ENCODE data around the gene PIP5K1C. TPM values are rescaled to one million over a fixed set of nuclear protein-coding genes. Genes with fewer than 3 reads are reported as not detected.

The PIP5K1C gene
- total RNA-seq, 2 experiments from 2014 or later: 14.7 to 15.7 TPM

GRCh38 chr19:3641515-3642269, 58.6 kb downstream of the PIP5K1C start:
- peaks cover 10% of the 10 kb centered on the region for H3K36me3 Mint-ChIP-seq
- CTCF ChIA-PET: no interaction called here
- intact Hi-C loops (cut with micrococcal nuclease): no loop called here
- POLR2A ChIA-PET: no interaction called here
- H3K27ac Mint-ChIP-seq: no peak overlapping the region
- no peaks in the 10 kb centered on the region for H3K9me3 Mint-ChIP-seq
- no peak overlapping the region for H3K4me3 Mint-ChIP-seq
- H3K4me1 Mint-ChIP-seq (ENCODE audit: low read depth): no peaks in the 10 kb centered on the region
- H3K27me3 Mint-ChIP-seq: no peaks in the 10 kb centered on the region
- no peak for DNase-seq

- intact Hi-C loops (cut with micrococcal nuclease): no loop called here
- ChIA-PET CTCF (no interaction called here), POLR2A (no interaction called here)
- Mint-ChIP-seq H3K9me3 (no peaks in the 10 kb centered on the region), H3K4me3 (no peak overlapping the region), H3K27me3 (no peaks in the 10 kb centered on the region), H3K36me3 (peaks cover 9% of the 10 kb centered on the region), H3K4me1 (ENCODE audit: low read depth) (no peaks in the 10 kb centered on the region), H3K27ac (no peak overlapping the region)
- DNase-seq: no peak
Observed at GRCh38 chr19:3639479-3639878, 60.8 kb downstream of the PIP5K1C start.

- H3K27me3 Mint-ChIP-seq: no peaks in the 10 kb centered on the region
- no peaks in the 10 kb centered on the region for H3K9me3 Mint-ChIP-seq
- H3K4me1 Mint-ChIP-seq (ENCODE audit: low read depth): no peaks in the 10 kb centered on the region
- DNase-seq: no peak
- peaks cover 9% of the 10 kb centered on the region for H3K36me3 Mint-ChIP-seq
- H3K4me3 Mint-ChIP-seq: no peak overlapping the region
- H3K27ac Mint-ChIP-seq: no peak overlapping the region
- intact Hi-C loops (cut with micrococcal nuclease): no loop called here
- POLR2A ChIA-PET: no interaction called here
- CTCF ChIA-PET: no interaction called here
Observed at GRCh38 chr19:3638208-3639193, 61.8 kb downstream of the PIP5K1C start.

- intact Hi-C loops (cut with micrococcal nuclease): no loop called here
- DNase-seq: no peak
- Mint-ChIP-seq H3K4me1 (ENCODE audit: low read depth) (no peaks in the 10 kb centered on the region), H3K4me3 (no peak overlapping the region), H3K36me3 (peaks cover 8% of the 10 kb centered on the region), H3K9me3 (no peaks in the 10 kb centered on the region), H3K27ac (no peak overlapping the region), H3K27me3 (no peaks in the 10 kb centered on the region)
- CTCF ChIA-PET: no interaction called here
- POLR2A ChIA-PET: no interaction called here
Observed at GRCh38 chr19:3637621-3638020, 62.6 kb downstream of the PIP5K1C start.

- no peak overlapping the region for H3K27ac Mint-ChIP-seq
Observed at GRCh38 chr19:3636962-3637361, 63.3 kb downstream of the PIP5K1C start.

GRCh38 chr19:3636506-3636905, 63.8 kb downstream of the PIP5K1C start:
- Mint-ChIP-seq H3K27me3 (no peaks in the 10 kb centered on the region), H3K36me3 (peaks cover 6% of the 10 kb centered on the region), H3K27ac (no peak overlapping the region), H3K4me3 (no peak overlapping the region), H3K9me3 (no peaks in the 10 kb centered on the region), H3K4me1 (ENCODE audit: low read depth) (no peaks in the 10 kb centered on the region)
- ChIA-PET POLR2A (no interaction called here), CTCF (no interaction called here)
- no peak for DNase-seq
- intact Hi-C loops (cut with micrococcal nuclease): no loop called here

More at GRCh38 chr19:3636962-3637361, 63.3 kb downstream of the PIP5K1C start:
- POLR2A ChIA-PET: no interaction called here
- Mint-ChIP-seq H3K4me1 (ENCODE audit: low read depth) (no peaks in the 10 kb centered on the region), H3K9me3 (no peaks in the 10 kb centered on the region), H3K4me3 (no peak overlapping the region), H3K27me3 (no peaks in the 10 kb centered on the region), H3K36me3 (peaks cover 6% of the 10 kb centered on the region)
- CTCF ChIA-PET: no interaction called here
- DNase-seq: no peak
- intact Hi-C loops (cut with micrococcal nuclease): no loop called here

GRCh38 chr19:3634496-3635045, 65.7 kb downstream of the PIP5K1C start:
- Mint-ChIP-seq H3K27me3 (no peaks in the 10 kb centered on the region), H3K9me3 (no peaks in the 10 kb centered on the region), H3K27ac (no peak overlapping the region), H3K36me3 (peaks cover 3% of the 10 kb centered on the region), H3K4me3 (no peak overlapping the region), H3K4me1 (ENCODE audit: low read depth) (no peaks in the 10 kb centered on the region)
- ChIA-PET POLR2A (no interaction called here), CTCF (no interaction called here)
- intact Hi-C loops (cut with micrococcal nuclease): no loop called here
- no peak for DNase-seq

GRCh38 chr19:3633559-3633988, 66.7 kb downstream of the PIP5K1C start:
- CTCF ChIA-PET: no interaction called here
- intact Hi-C loops (cut with micrococcal nuclease): no loop called here
- no peaks in the 10 kb centered on the region for H3K9me3 Mint-ChIP-seq

GRCh38 chr19:3632739-3633558, 67.3 kb downstream of the PIP5K1C start:
- POLR2A ChIA-PET: no interaction called here
- H3K4me1 Mint-ChIP-seq (ENCODE audit: low read depth): no peaks in the 10 kb centered on the region
- intact Hi-C loops (cut with micrococcal nuclease): no loop called here
- H3K9me3 Mint-ChIP-seq: no peaks in the 10 kb centered on the region
- H3K36me3 Mint-ChIP-seq: no peaks in the 10 kb centered on the region
- CTCF ChIA-PET: interaction anchor here (0.9 kb wide), 1 partner anchor 67 kb away, joined by 3 read pairs; the partner anchor contains the start of gene PIP5K1C
- no peak for DNase-seq
- no peak overlapping the region for H3K4me3 Mint-ChIP-seq
- no peaks in the 10 kb centered on the region for H3K27me3 Mint-ChIP-seq
- H3K27ac Mint-ChIP-seq: no peak overlapping the region

More at GRCh38 chr19:3633559-3633988, 66.7 kb downstream of the PIP5K1C start:
- POLR2A ChIA-PET: no interaction called here
- H3K27ac Mint-ChIP-seq: no peak overlapping the region
- H3K4me3 Mint-ChIP-seq: no peak overlapping the region
- no peaks in the 10 kb centered on the region for H3K27me3 Mint-ChIP-seq
- H3K36me3 Mint-ChIP-seq: peaks cover 2% of the 10 kb centered on the region
- H3K4me1 Mint-ChIP-seq (ENCODE audit: low read depth): no peaks in the 10 kb centered on the region
- no peak for DNase-seq

- POLR2A ChIA-PET: no interaction called here
- intact Hi-C loops (cut with micrococcal nuclease): no loop called here
- DNase-seq: no peak
Observed at GRCh38 chr19:3632098-3632497, 68.2 kb downstream of the PIP5K1C start.

GRCh38 chr19:3631053-3631861, 69.0 kb downstream of the PIP5K1C start:
- ChIA-PET CTCF (no interaction called here), POLR2A (no interaction called here)
- intact Hi-C loops (cut with micrococcal nuclease): no loop called here
- Mint-ChIP-seq H3K4me1 (ENCODE audit: low read depth) (peaks cover 6% of the 10 kb centered on the region), H3K27ac (no peak overlapping the region), H3K4me3 (no peak overlapping the region), H3K36me3 (no peaks in the 10 kb centered on the region), H3K9me3 (no peaks in the 10 kb centered on the region), H3K27me3 (no peaks in the 10 kb centered on the region)
- DNase-seq: no peak

More at GRCh38 chr19:3632098-3632497, 68.2 kb downstream of the PIP5K1C start:
- Mint-ChIP-seq H3K27me3 (no peaks in the 10 kb centered on the region), H3K36me3 (no peaks in the 10 kb centered on the region), H3K4me1 (ENCODE audit: low read depth) (peaks cover 1% of the 10 kb centered on the region), H3K4me3 (no peak overlapping the region), H3K27ac (no peak overlapping the region), H3K9me3 (no peaks in the 10 kb centered on the region)
- CTCF ChIA-PET: interaction anchor here (0.9 kb wide), 1 partner anchor 68 kb away, joined by 3 read pairs; the partner anchor contains the start of gene PIP5K1C

Data from activated CD4-positive, alpha-beta memory T cell treated with anti-CD3 and anti-CD28 coated beads for 36 hours (primary cell).